ENCODE results near the gene ARHGAP22.

Gene ARHGAP22

GRCh38 chr10:48575901-48576300 lies 29.0 kb downstream of the ARHGAP22 start:
- TF ChIP-seq PAX5 (IDR thresholded peaks at IDR 0.05; ENCODE audit: insufficient read depth, low read length, severe bottlenecking) (no peak), TAF1 (IDR thresholded peaks at IDR 0.05; ENCODE audit: low read depth, low read length) (no peak), POU2F2 (IDR thresholded peaks at IDR 0.05; ENCODE audit: low read depth, low read length) (no peak), POLR2AphosphoS5 (IDR thresholded peaks at IDR 0.05; ENCODE audit: low read depth, low read length) (no peak), SPI1 (IDR thresholded peaks at IDR 0.05; ENCODE audit: low read depth, low read length) (no peak), POLR2A (IDR thresholded peaks at IDR 0.05; ENCODE audit: low read depth, low read length) (no peak)
- no peak for FAIRE-seq
- DNase-seq (ENCODE audit: insufficient read length, low spot score) = no peak

DNA sequence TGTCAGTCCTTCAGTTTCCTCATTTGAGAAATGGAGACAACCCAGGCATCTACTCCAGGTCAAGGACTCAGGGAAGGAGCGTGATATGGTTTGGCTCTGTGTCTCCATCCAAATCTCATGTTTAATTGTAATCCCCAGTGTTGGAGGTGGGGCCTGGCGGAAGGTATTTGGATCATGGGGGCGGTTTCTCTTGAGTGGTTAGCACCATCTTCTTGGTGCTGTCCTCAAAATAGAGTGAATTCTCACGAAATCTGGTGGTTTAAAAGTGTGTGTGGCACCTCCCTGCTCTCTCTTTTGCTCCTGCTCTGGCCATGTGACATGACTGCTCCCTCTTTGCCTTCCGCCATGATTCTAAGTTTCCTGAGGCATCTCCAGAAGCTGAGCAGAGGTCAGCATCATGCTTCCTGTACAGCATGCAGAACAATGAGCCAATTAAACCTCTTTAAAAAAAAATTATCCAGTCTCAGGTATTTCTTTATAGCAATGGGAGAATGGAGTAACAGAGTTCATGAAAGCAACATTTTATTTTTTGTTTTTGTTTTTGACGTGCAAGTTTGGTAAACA lies 30.0 kb downstream of the ARHGAP22 start:
- DNase-seq (ENCODE audit: insufficient read length, low spot score) (no peak), FAIRE-seq (no peak)
- no peak for TF ChIP-seq POLR2A (IDR thresholded peaks at IDR 0.05; ENCODE audit: low read depth, low read length)
- no peak for TF ChIP-seq SPI1 (IDR thresholded peaks at IDR 0.05; ENCODE audit: low read depth, low read length)
- TF ChIP-seq POLR2AphosphoS5 (IDR thresholded peaks at IDR 0.05; ENCODE audit: low read depth, low read length) = no peak
- TF ChIP-seq POU2F2 (IDR thresholded peaks at IDR 0.05; ENCODE audit: low read depth, low read length) = no peak

DNA sequence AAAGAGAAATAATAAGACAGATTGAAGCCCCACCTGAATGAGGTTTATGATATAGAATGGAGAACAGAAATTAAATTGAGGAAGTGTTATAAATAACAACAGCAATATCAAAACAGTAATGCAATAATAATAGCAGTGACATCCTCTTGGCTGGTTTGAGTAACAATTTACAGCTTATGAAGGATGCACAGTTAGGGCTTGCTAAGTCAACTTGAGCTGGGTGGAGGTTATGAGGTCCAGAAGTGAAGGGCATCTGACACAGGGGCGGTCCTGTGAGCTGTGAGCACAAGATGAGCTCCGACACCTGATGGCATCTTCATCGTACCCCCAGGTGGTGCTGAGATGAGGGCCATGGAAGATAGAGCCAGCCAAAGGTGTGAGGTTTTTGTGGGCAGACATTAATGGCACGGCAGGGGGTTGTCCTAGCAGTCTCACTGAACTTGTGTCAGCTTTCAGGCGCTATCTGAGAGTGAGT lies 30.5 kb downstream of the ARHGAP22 start:
- peak; percentile 35 for FAIRE-seq
- TF ChIP-seq POLR2AphosphoS5 (IDR thresholded peaks at IDR 0.05; ENCODE audit: low read depth, low read length) (no peak), PAX5 (IDR thresholded peaks at IDR 0.05; ENCODE audit: insufficient read depth, low read length, severe bottlenecking) (no peak), TAF1 (IDR thresholded peaks at IDR 0.05; ENCODE audit: low read depth, low read length) (no peak), POLR2A (IDR thresholded peaks at IDR 0.05; ENCODE audit: low read depth, low read length) (no peak), POU2F2 (IDR thresholded peaks at IDR 0.05; ENCODE audit: low read depth, low read length) (no peak), SPI1 (IDR thresholded peaks at IDR 0.05; ENCODE audit: low read depth, low read length) (peak; percentile 53)
- no peak for DNase-seq (ENCODE audit: insufficient read length, low spot score)

DNA sequence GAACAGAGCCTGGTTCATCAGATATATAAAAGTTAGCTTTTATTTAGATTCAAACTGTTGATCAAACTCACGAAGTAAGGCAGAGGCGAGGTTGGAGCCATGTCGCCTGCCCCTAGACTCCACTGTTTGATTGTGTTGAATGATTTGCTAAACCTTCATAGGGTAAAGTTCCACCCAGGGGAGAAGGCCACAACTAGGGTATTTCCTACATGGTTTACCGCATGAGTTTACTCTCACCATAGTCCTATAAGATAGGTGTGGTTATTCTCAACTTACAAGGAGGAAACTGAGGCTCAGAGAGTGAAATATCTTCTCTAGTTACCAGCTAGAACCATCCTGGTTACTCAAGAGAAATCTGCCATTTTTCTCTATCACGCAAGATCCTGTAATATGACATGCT lies 31.8 kb downstream of the ARHGAP22 start:
- DNase-seq (ENCODE audit: insufficient read length, low spot score) (no peak), FAIRE-seq (no peak)
- TF ChIP-seq POLR2A (IDR thresholded peaks at IDR 0.05; ENCODE audit: low read depth, low read length) (no peak), PAX5 (IDR thresholded peaks at IDR 0.05; ENCODE audit: insufficient read depth, low read length, severe bottlenecking) (no peak), TAF1 (IDR thresholded peaks at IDR 0.05; ENCODE audit: low read depth, low read length) (no peak), POU2F2 (IDR thresholded peaks at IDR 0.05; ENCODE audit: low read depth, low read length) (no peak), SPI1 (IDR thresholded peaks at IDR 0.05; ENCODE audit: low read depth, low read length) (no peak), POLR2AphosphoS5 (IDR thresholded peaks at IDR 0.05; ENCODE audit: low read depth, low read length) (no peak)

DNA sequence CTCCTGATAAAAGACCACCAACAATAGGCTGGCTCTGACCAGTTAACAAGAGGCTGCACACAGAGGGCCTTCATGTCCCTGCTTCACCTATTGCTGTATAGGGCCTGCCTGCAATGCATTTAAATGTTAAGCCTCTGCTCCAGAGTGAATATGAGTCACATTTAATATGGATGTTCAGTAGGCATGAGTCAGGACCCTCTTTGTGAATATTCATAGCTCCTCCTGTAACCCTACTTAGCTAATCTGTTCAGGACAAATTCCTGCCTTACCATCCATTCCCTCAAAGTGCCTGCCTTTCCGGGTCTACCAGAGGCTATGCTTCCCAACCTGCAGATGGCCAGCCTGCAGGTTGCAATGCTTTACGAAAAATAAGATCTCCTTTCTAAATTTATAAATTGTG lies 32.5 kb downstream of the ARHGAP22 start:
- DNase-seq (ENCODE audit: insufficient read length, low spot score) = no peak
- FAIRE-seq = no peak
- TF ChIP-seq POLR2A (IDR thresholded peaks at IDR 0.05; ENCODE audit: low read depth, low read length) (no peak), PAX5 (IDR thresholded peaks at IDR 0.05; ENCODE audit: insufficient read depth, low read length, severe bottlenecking) (no peak), TAF1 (IDR thresholded peaks at IDR 0.05; ENCODE audit: low read depth, low read length) (no peak), POLR2AphosphoS5 (IDR thresholded peaks at IDR 0.05; ENCODE audit: low read depth, low read length) (no peak), POU2F2 (IDR thresholded peaks at IDR 0.05; ENCODE audit: low read depth, low read length) (no peak), SPI1 (IDR thresholded peaks at IDR 0.05; ENCODE audit: low read depth, low read length) (no peak)

- TF ChIP-seq POU2F2 (IDR thresholded peaks at IDR 0.05; ENCODE audit: low read depth, low read length) (no peak), PAX5 (IDR thresholded peaks at IDR 0.05; ENCODE audit: insufficient read depth, low read length, severe bottlenecking) (no peak), POLR2AphosphoS5 (IDR thresholded peaks at IDR 0.05; ENCODE audit: low read depth, low read length) (no peak), TAF1 (IDR thresholded peaks at IDR 0.05; ENCODE audit: low read depth, low read length) (no peak), POLR2A (IDR thresholded peaks at IDR 0.05; ENCODE audit: low read depth, low read length) (no peak), SPI1 (IDR thresholded peaks at IDR 0.05; ENCODE audit: low read depth, low read length) (no peak)
- DNase-seq (ENCODE audit: insufficient read length, low spot score) = no peak
- FAIRE-seq = no peak
These were observed 36.3 kb downstream of the ARHGAP22 start for GRCh38 chr10:48568546-48568945.

- TF ChIP-seq POU2F2 (IDR thresholded peaks at IDR 0.05; ENCODE audit: low read depth, low read length) (no peak), SPI1 (IDR thresholded peaks at IDR 0.05; ENCODE audit: low read depth, low read length) (no peak), POLR2AphosphoS5 (IDR thresholded peaks at IDR 0.05; ENCODE audit: low read depth, low read length) (no peak)
- FAIRE-seq (no peak), DNase-seq (ENCODE audit: insufficient read length, low spot score) (no peak)
These were observed 36.7 kb downstream of the ARHGAP22 start for GRCh38 chr10:48568131-48568530.

GRCh38 chr10:48567346-48567745 lies 37.5 kb downstream of the ARHGAP22 start:
- TF ChIP-seq PAX5 (IDR thresholded peaks at IDR 0.05; ENCODE audit: insufficient read depth, low read length, severe bottlenecking) = no peak
- TF ChIP-seq POLR2AphosphoS5 (IDR thresholded peaks at IDR 0.05; ENCODE audit: low read depth, low read length) = no peak
- FAIRE-seq = no peak
- no peak for DNase-seq (ENCODE audit: insufficient read length, low spot score)

DNA sequence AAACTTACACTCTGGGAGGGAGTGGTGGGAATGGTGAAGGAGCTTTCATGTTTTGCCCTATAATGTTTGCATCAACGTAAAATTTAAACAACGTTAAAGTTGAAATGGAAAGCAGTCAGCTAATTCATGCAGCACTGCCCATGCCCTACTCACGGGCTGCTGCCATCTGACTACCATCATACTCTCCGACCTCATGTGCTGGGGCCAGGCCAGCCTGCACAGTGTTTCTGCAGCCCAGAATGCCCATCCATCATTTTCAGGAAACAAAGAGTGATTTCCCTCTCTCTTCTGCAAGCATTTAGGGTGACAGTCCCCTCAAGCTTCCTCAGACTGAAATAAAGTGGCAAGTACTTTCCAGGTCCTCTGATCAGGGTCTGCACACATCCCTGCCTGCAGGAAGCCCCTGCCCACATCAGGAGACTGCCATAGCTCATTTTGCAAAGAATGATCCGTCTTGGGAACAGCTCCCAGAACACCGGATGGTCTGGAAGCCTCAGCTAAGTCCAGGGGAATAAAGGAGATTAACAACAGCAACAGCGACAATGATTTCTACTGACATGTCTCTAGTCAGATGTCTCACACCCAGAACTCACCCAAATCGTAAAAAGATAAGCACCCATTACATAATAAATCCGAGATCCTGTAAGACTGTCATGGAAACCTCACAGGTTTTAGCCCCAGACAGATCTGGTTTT lies 40.3 kb downstream of the ARHGAP22 start:
- TF ChIP-seq TAF1 (IDR thresholded peaks at IDR 0.05; ENCODE audit: low read depth, low read length) (no peak), POLR2AphosphoS5 (IDR thresholded peaks at IDR 0.05; ENCODE audit: low read depth, low read length) (no peak)
- no peak for DNase-seq (ENCODE audit: insufficient read length, low spot score)
- FAIRE-seq = no peak

DNA sequence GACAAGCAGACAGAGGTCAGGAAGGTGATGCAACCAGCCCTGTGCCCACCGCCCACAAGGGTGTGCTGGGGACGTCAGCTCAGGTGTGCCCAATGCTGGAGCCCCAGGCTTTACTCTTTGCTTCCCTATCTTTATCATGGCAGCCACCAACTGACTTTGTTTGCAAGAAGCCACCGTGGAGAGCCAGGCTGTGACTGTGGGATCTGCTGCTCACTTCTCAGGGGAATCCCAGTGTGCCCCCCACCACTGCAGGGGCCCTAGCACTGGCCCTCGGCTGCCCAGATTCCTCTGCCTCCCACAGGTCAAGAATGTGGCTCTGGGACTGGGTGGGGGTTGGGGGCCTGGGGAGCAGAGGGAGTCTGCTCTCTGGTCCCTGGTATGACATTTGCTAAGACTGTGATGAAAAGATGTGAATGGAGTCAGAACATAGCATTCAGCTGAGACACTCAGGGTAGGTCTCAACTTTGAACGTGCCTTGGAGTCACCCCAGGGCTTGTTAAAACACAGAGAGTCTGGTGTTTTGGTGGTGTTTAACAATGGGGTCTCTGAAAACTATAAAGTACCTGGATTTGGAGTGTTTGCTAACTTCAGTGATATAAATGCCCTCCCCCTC lies 47.3 kb downstream of the ARHGAP22 start:
- TF ChIP-seq POLR2A (IDR thresholded peaks at IDR 0.05; ENCODE audit: low read depth, low read length) = no peak
- no peak for TF ChIP-seq POLR2AphosphoS5 (IDR thresholded peaks at IDR 0.05; ENCODE audit: low read depth, low read length)
- no peak for TF ChIP-seq TAF1 (IDR thresholded peaks at IDR 0.05; ENCODE audit: low read depth, low read length)
- TF ChIP-seq POU2F2 (IDR thresholded peaks at IDR 0.05; ENCODE audit: low read depth, low read length) = no peak
- DNase-seq (ENCODE audit: insufficient read length, low spot score) = no peak
- no peak for FAIRE-seq
